Vagina (tissue), 2 donors: ENCODE results near the gene SENP2.

Experiments used
- POLR2A ChIP-seq, 2 donors: fragments of 450-650 bp; IDR thresholded peaks; one replicate each; pipeline ENCODE4 v1.6.1; 2017; ENCODE audit warnings: antibody characterized with exemption in 2 of 2, mild to moderate bottlenecking in 2 of 2, moderate library complexity in 2 of 2
- TF ChIP-seq, protein P1 (sequence below), 3 experiments: fragments of 450-650 bp in 2 of 3; fragments of 200-600 bp in 1 of 3; sonication (generic) in 1 of 3; IDR thresholded peaks; one replicate each; pipeline ENCODE4 v1.5.1; 2017 to 2019; ENCODE audit warnings: antibody characterized with exemption in 3 of 3, mild to moderate bottlenecking in 2 of 3, moderate library complexity in 2 of 3

DNA sequence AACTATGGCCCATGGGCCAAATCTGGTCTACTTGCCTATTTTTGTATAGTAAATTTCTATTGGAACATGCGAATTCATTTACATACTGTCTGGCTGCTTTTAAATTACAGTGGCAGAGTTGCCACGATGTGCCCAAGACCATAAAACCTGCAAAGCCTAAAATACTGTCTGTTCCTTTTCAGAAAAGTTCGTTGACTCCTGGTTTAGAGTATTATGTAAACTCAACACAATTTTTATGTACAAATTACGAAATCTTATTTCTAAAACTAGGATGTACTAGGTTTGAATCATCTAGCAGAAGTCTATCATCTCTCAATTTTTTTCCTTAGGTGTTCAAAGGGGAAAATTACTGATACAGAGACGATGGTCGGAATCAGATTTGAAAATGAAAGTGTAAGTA is 26.9 kb downstream of the SENP2 start:
- TF ChIP-seq POLR2A (IDR thresholded peaks at IDR 0.05): no peak
- TF ChIP-seq, protein P1, sequence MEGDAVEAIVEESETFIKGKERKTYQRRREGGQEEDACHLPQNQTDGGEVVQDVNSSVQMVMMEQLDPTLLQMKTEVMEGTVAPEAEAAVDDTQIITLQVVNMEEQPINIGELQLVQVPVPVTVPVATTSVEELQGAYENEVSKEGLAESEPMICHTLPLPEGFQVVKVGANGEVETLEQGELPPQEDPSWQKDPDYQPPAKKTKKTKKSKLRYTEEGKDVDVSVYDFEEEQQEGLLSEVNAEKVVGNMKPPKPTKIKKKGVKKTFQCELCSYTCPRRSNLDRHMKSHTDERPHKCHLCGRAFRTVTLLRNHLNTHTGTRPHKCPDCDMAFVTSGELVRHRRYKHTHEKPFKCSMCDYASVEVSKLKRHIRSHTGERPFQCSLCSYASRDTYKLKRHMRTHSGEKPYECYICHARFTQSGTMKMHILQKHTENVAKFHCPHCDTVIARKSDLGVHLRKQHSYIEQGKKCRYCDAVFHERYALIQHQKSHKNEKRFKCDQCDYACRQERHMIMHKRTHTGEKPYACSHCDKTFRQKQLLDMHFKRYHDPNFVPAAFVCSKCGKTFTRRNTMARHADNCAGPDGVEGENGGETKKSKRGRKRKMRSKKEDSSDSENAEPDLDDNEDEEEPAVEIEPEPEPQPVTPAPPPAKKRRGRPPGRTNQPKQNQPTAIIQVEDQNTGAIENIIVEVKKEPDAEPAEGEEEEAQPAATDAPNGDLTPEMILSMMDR (IDR thresholded peaks at IDR 0.05): no peak
